ENCODE results near the gene RNF213. TPM values are rescaled to one million over a fixed set of nuclear protein-coding genes. Genes with fewer than 3 reads are reported as not detected.

The RNF213 gene
- total RNA-seq, 1 experiment from 2014 or later: 44.5 TPM

- Histone ChIP-seq H3K27me3 (ENCODE audit: insufficient read depth, low read length) (no peaks in the 10 kb centered on the region), H3K4me2 (ENCODE audit: low read length) (no peak overlapping the region), H4K20me1 (ENCODE audit: insufficient read depth) (no peaks in the 10 kb centered on the region), H2AFZ (ENCODE audit: low read depth, low read length, poor library complexity, severe bottlenecking) (no peak overlapping the region), H3K79me2 (ENCODE audit: insufficient read depth, low read length) (no peaks in the 10 kb centered on the region), H3K9me2 (ENCODE audit: insufficient read depth) (no peaks in the 10 kb centered on the region), H3K9ac (ENCODE audit: low read length) (no peak overlapping the region), H3K27ac (ENCODE audit: low read depth, low read length) (no peak overlapping the region), H3K36me3 (ENCODE audit: control insufficient read depth in 1 of 2, insufficient read depth in 2 of 2, low read length in 2 of 2) (peaks cover 20 to 27% of the 10 kb centered on the region in 2 experiments; a peak in 3 of 4 replicates), H3K4me3 (replicated peaks in 1 of 2; ENCODE audit: low read depth in 1 of 2, low read length in 2 of 2) (no peak overlapping the region), H3K4me1 (ENCODE audit: control insufficient read depth in 1 of 2, insufficient read depth in 2 of 2, low read length in 2 of 2) (no peaks in the 10 kb centered on the region), H3K9me3 (ENCODE audit: control insufficient read depth in 1 of 2, insufficient read depth in 1 of 2, low read depth in 1 of 2, low read length in 2 of 2) (no peaks in the 10 kb centered on the region)
- DNase-seq (ENCODE audit: low read depth, low spot score) (no peak), ATAC-seq (no peak)
- TF ChIP-seq JUND (IDR thresholded peaks at IDR 0.05) (no peak), EGR1 (IDR thresholded peaks at IDR 0.05; ENCODE audit: low read depth) (no peak), ELF1 (IDR thresholded peaks at IDR 0.05; ENCODE audit: borderline replicate concordance, low read depth) (no peak), EZH2 (IDR thresholded peaks at IDR 0.05) (no peak), ZBTB33 (IDR thresholded peaks at IDR 0.05; ENCODE audit: extremely low read depth, insufficient replicate concordance, low read length) (no peak), POLR2AphosphoS5 (IDR thresholded peaks at IDR 0.05; ENCODE audit: low read depth, low read length) (no peak), ZNF274 (IDR thresholded peaks at IDR 0.05; ENCODE audit: low read depth, low read length) (no peak), SP1 (IDR thresholded peaks at IDR 0.05; ENCODE audit: low read depth) (no peak), CEBPB (IDR thresholded peaks at IDR 0.05; ENCODE audit: low read depth) (no peak), REST (IDR thresholded peaks at IDR 0.05; ENCODE audit: low read depth) (no peak), RAD21 (IDR thresholded peaks at IDR 0.05; ENCODE audit: low read depth) (no peak), SRF (IDR thresholded peaks at IDR 0.05; ENCODE audit: low read depth) (no peak), YY1 (IDR thresholded peaks at IDR 0.05; ENCODE audit: extremely low read depth, insufficient replicate concordance, low read depth, low read length) (no peak), ZFX (IDR thresholded peaks at IDR 0.05) (no peak), FOSL1 (IDR thresholded peaks at IDR 0.05; ENCODE audit: low read depth) (no peak)
- RAD21 ChIA-PET (ENCODE audit: low non-redundant PET in 1 of 2, low total read pairs in 2 of 2, uncharacterized antibody in 2 of 2, unreplicated experiment in 2 of 2): no interaction called here
- POLR2A ChIA-PET: no interaction called here
- intact Hi-C loops (cut with micrococcal nuclease): no loop called here
- no TSS peak for BruUV-seq (replicated peaks)
- CTCF ChIA-PET: no interaction called here
Measured at GRCh38 chr17:80349151-80349651, 88.5 kb downstream of the RNF213 start.
